HL-60 (cell line): ENCODE results near the gene CLTB.

Source experiments
- DNase-seq, 2 experiments: peaks; one replicate each; pipeline ENCODE4 v3.0.0-alpha.2; 2010 to 2020; ENCODE audit warnings: low read depth in 1 of 2, low spot score in 1 of 2
- H3K27ac ChIP-seq: fragments of 250-450 bp; sonication (Bioruptor Pico); replicated peaks from 2 replicates; pipeline ENCODE4 v1.5.1; 2020; ENCODE audit warnings: mild to moderate bottlenecking, moderate library complexity
- H3K27me3 ChIP-seq: fragments of 250-450 bp; sonication (Bioruptor Pico); 2 replicates; pipeline ENCODE4 v1.5.1; 2021; ENCODE audit warnings: mild to moderate bottlenecking, moderate library complexity; ENCODE audit not compliant: insufficient read depth, poor library complexity, severe bottlenecking
- H3K4me3 ChIP-seq: replicated peaks from 2 replicates; pipeline ENCODE4 v1.5.1; 2011; ENCODE audit warnings: mild to moderate bottlenecking, control low read depth, low read length; ENCODE audit not compliant: insufficient read depth
- CTCF ChIP-seq: IDR thresholded peaks from one replicate; pipeline ENCODE4 v1.5.1; 2011; ENCODE audit warnings: low read length, control low read depth, inconsistent platforms; ENCODE audit not compliant: insufficient read depth
- GABPA ChIP-seq: IDR thresholded peaks from 2 replicates; pipeline ENCODE4 v1.6.1; 2012; ENCODE audit warnings: low read depth
- POLR2AphosphoS5 ChIP-seq: IDR thresholded peaks from 2 replicates; pipeline ENCODE4 v1.6.1; 2012; ENCODE audit warnings: low read depth
- REST ChIP-seq: IDR thresholded peaks from 2 replicates; pipeline ENCODE4 v1.6.1; 2012; ENCODE audit warnings: low read depth; ENCODE audit not compliant: insufficient replicate concordance
- SPI1 ChIP-seq: IDR thresholded peaks from 2 replicates; pipeline ENCODE4 v1.6.1; 2012; ENCODE audit warnings: low read depth, mild to moderate bottlenecking, borderline replicate concordance

Gene CLTB

GRCh38 chr5:176383248-176383905 lies 33.0 kb downstream of the CLTB start:
- TF ChIP-seq CTCF: no peak
- peak; percentile 38; the same call in 1 of the 2 replicates for TF ChIP-seq POLR2AphosphoS5
- no peak for TF ChIP-seq REST
- no peak for TF ChIP-seq SPI1
- no peak for TF ChIP-seq GABPA
- Histone ChIP-seq H3K27me3 (no peaks in the 10 kb centered on the region), H3K27ac (no peak overlapping the region), H3K4me3 (no peak overlapping the region)
- DNase-seq: no peak

- no peak overlapping the region for H3K27ac ChIP-seq
- H3K27me3 ChIP-seq: no peaks in the 10 kb centered on the region
- TF ChIP-seq SPI1: no peak
- TF ChIP-seq CTCF: no peak
- no peak overlapping the region for H3K4me3 ChIP-seq
- no peak for DNase-seq
Observed at GRCh38 chr5:176382721-176383120, 33.6 kb downstream of the CLTB start.

- Histone ChIP-seq H3K27me3 (no peaks in the 10 kb centered on the region), H3K4me3 (no peak overlapping the region), H3K27ac (no peak overlapping the region)
- no peak for DNase-seq
- TF ChIP-seq SPI1: no peak
- no peak for TF ChIP-seq CTCF
- TF ChIP-seq GABPA: no peak
- TF ChIP-seq REST: no peak
Observed at GRCh38 chr5:176381979-176382378, 34.4 kb downstream of the CLTB start.

- no peak for DNase-seq
- Histone ChIP-seq H3K27me3 (no peaks in the 10 kb centered on the region), H3K27ac (no peak overlapping the region), H3K4me3 (no peak overlapping the region)
- no peak for TF ChIP-seq CTCF
- TF ChIP-seq POLR2AphosphoS5: no peak
- no peak for TF ChIP-seq GABPA
- TF ChIP-seq SPI1: no peak
- no peak for TF ChIP-seq REST
Observed at GRCh38 chr5:176381423-176381822, 34.9 kb downstream of the CLTB start.
